Choroid plexus epithelial cell (primary cell): ENCODE measurements around the gene PRUNE2.

Experiments used
- DNase-seq: peaks from one replicate; pipeline ENCODE4 v3.0.0-alpha.2; 2010; ENCODE audit warnings: low read depth
- H3K4me3 ChIP-seq: 2 replicates; pipeline ENCODE4 v1.5.1; 2011; ENCODE audit warnings: low read depth, mild to moderate bottlenecking, control low read depth, low read length, moderate library complexity
- CTCF ChIP-seq: conservative IDR thresholded peaks from 2 replicates; pipeline ENCODE4 v1.5.1; 2011; ENCODE audit warnings: low read depth, mild to moderate bottlenecking, control low read depth, inconsistent platforms, low read length, moderate library complexity

The PRUNE2 gene

GRCh38 chr9:76883341-76883855 is 22.5 kb downstream of the PRUNE2 start:
- DNase-seq, result no peak
- H3K4me3 ChIP-seq, result no peak overlapping the region
- TF ChIP-seq CTCF, result no peak

GRCh38 chr9:76882686-76883085 is 23.2 kb downstream of the PRUNE2 start:
- H3K4me3 ChIP-seq, result no peak overlapping the region
- DNase-seq, result no peak
- TF ChIP-seq CTCF, result no peak

- H3K4me3 ChIP-seq, result no peak overlapping the region
- no peak for TF ChIP-seq CTCF
- no peak for DNase-seq
Observed at GRCh38 chr9:76880210-76880609, 25.7 kb downstream of the PRUNE2 start.

- H3K4me3 ChIP-seq, result no peak overlapping the region
- TF ChIP-seq CTCF, result no peak
- DNase-seq, result no peak
Observed at GRCh38 chr9:76878933-76879332, 27.0 kb downstream of the PRUNE2 start.

- no peak for TF ChIP-seq CTCF
- DNase-seq, result no peak
- H3K4me3 ChIP-seq, result no peak overlapping the region
Observed at GRCh38 chr9:76877961-76878360, 28.0 kb downstream of the PRUNE2 start.

GRCh38 chr9:76876098-76876497 is 29.8 kb downstream of the PRUNE2 start:
- no peak for TF ChIP-seq CTCF
- no peak for DNase-seq
- H3K4me3 ChIP-seq, result no peak overlapping the region

- DNase-seq, result no peak
- no peak overlapping the region for H3K4me3 ChIP-seq
- TF ChIP-seq CTCF, result no peak
Observed at GRCh38 chr9:76873821-76874220, 32.1 kb downstream of the PRUNE2 start.
